ENCODE data around the gene NOL6. TPM values are rescaled to one million over a fixed set of nuclear protein-coding genes. Genes with fewer than 3 reads are reported as not detected.

The NOL6 gene
- polyA plus RNA-seq, 1 donor from 2014 or later, result 15.5 TPM

DNA sequence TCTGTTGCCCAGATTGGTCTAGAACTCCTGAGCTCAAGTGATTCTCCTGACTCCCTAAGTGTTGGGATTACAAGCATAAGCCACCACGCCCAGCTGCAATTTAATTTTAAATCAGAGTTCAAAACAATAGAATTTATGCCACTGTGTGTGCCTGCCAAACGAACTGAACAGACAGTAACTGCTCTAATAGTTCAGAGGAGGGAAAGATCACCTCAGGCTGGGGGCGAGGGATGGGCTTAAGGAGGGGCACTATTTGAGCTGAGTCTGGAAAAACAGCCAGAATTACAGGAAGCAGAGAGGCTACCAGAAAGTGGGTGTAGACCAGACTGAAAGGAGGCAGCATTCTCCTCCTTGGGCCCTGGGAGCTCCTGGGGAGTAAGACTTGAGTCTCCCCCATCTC lies 12.2 kb downstream of the NOL6 start:
- Histone ChIP-seq H3K9me2 (ENCODE audit: insufficient read depth, low read length) (no peaks in the 10 kb centered on the region), H3K27me3 (ENCODE audit: insufficient read depth, low read depth, low read length) (no peaks in the 10 kb centered on the region), H3F3A (ENCODE audit: insufficient read depth, low read length, poor library complexity, severe bottlenecking) (no peaks in the 10 kb centered on the region), H3K79me2 (replicated peaks; ENCODE audit: insufficient read depth, low read length) (no peaks in the 10 kb centered on the region), H2AFZ (ENCODE audit: low read depth, low read length) (no peak overlapping the region), H3K4me3 (ENCODE audit: low read length) (no peak overlapping the region), H3K9ac (ENCODE audit: low read length) (no peak overlapping the region), H3K9me3 (ENCODE audit: low read length) (no peaks in the 10 kb centered on the region), H4K20me1 (ENCODE audit: insufficient read depth) (no peaks in the 10 kb centered on the region), H3K27ac (ENCODE audit: low read length) (no peak overlapping the region), H3K36me3 (ENCODE audit: insufficient read depth, low read length) (peaks cover 5% of the 10 kb centered on the region), H3K4me2 (ENCODE audit: low read length) (no peak overlapping the region)
- TF ChIP-seq SMC3 (conservative IDR thresholded peaks at IDR 0.05; ENCODE audit: poor library complexity) (no peak), MXI1 (conservative IDR thresholded peaks at IDR 0.05; ENCODE audit: poor library complexity, severe bottlenecking) (no peak), POLR2AphosphoS5 (IDR thresholded peaks at IDR 0.05) (no peak), TAF1 (IDR thresholded peaks at IDR 0.05; ENCODE audit: low read depth) (no peak), EZH2 (IDR thresholded peaks at IDR 0.05; ENCODE audit: borderline replicate concordance, insufficient read depth, low read length, poor library complexity, severe bottlenecking) (no peak), RAD21 (conservative IDR thresholded peaks at IDR 0.05) (no peak), EP300 (conservative IDR thresholded peaks at IDR 0.05; ENCODE audit: poor library complexity, severe bottlenecking) (no peak)
- TF ChIP-seq, protein P1, sequence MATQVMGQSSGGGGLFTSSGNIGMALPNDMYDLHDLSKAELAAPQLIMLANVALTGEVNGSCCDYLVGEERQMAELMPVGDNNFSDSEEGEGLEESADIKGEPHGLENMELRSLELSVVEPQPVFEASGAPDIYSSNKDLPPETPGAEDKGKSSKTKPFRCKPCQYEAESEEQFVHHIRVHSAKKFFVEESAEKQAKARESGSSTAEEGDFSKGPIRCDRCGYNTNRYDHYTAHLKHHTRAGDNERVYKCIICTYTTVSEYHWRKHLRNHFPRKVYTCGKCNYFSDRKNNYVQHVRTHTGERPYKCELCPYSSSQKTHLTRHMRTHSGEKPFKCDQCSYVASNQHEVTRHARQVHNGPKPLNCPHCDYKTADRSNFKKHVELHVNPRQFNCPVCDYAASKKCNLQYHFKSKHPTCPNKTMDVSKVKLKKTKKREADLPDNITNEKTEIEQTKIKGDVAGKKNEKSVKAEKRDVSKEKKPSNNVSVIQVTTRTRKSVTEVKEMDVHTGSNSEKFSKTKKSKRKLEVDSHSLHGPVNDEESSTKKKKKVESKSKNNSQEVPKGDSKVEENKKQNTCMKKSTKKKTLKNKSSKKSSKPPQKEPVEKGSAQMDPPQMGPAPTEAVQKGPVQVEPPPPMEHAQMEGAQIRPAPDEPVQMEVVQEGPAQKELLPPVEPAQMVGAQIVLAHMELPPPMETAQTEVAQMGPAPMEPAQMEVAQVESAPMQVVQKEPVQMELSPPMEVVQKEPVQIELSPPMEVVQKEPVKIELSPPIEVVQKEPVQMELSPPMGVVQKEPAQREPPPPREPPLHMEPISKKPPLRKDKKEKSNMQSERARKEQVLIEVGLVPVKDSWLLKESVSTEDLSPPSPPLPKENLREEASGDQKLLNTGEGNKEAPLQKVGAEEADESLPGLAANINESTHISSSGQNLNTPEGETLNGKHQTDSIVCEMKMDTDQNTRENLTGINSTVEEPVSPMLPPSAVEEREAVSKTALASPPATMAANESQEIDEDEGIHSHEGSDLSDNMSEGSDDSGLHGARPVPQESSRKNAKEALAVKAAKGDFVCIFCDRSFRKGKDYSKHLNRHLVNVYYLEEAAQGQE (IDR thresholded peaks at IDR 0.05; ENCODE audit: borderline replicate concordance), result no peak
- TF ChIP-seq, protein P2, sequence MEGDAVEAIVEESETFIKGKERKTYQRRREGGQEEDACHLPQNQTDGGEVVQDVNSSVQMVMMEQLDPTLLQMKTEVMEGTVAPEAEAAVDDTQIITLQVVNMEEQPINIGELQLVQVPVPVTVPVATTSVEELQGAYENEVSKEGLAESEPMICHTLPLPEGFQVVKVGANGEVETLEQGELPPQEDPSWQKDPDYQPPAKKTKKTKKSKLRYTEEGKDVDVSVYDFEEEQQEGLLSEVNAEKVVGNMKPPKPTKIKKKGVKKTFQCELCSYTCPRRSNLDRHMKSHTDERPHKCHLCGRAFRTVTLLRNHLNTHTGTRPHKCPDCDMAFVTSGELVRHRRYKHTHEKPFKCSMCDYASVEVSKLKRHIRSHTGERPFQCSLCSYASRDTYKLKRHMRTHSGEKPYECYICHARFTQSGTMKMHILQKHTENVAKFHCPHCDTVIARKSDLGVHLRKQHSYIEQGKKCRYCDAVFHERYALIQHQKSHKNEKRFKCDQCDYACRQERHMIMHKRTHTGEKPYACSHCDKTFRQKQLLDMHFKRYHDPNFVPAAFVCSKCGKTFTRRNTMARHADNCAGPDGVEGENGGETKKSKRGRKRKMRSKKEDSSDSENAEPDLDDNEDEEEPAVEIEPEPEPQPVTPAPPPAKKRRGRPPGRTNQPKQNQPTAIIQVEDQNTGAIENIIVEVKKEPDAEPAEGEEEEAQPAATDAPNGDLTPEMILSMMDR (IDR thresholded peaks at IDR 0.05; ENCODE audit: poor library complexity, severe bottlenecking), result no peak

DNA sequence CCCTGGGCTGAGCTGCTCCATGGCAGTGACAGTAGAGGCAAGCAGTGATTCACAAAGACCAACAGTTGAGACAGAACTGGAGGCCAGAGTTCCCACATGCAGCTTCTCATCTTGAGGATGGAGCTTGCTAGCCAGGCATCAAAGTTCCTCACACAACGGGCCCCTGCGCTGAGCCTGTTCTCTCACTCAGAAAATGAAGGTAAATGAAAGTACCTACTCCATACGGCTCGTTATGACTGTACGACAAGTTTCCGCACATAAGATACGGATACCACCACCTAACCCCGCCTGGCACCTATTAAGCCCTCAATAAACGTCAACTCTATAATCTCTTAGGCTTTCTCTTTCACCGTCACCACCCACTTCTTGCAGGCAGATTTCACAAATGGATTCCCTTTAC lies 12.9 kb downstream of the NOL6 start:
- H3F3A ChIP-seq (ENCODE audit: insufficient read depth, low read length, poor library complexity, severe bottlenecking), result no peaks in the 10 kb centered on the region
- H3K27ac ChIP-seq (ENCODE audit: low read length), result no peak overlapping the region
- no peak overlapping the region for H3K9ac ChIP-seq (ENCODE audit: low read length)
- no peaks in the 10 kb centered on the region for H3K27me3 ChIP-seq (ENCODE audit: insufficient read depth, low read depth, low read length)
- TF ChIP-seq SMC3 (conservative IDR thresholded peaks at IDR 0.05; ENCODE audit: poor library complexity), result no peak
- TF ChIP-seq, protein P2 (IDR thresholded peaks at IDR 0.05; ENCODE audit: poor library complexity, severe bottlenecking), result no peak
- no peak for TF ChIP-seq EP300 (conservative IDR thresholded peaks at IDR 0.05; ENCODE audit: poor library complexity, severe bottlenecking)
- no peak for TF ChIP-seq POLR2AphosphoS5 (IDR thresholded peaks at IDR 0.05)
- no peak for TF ChIP-seq MXI1 (conservative IDR thresholded peaks at IDR 0.05; ENCODE audit: poor library complexity, severe bottlenecking)
- TF ChIP-seq RAD21 (conservative IDR thresholded peaks at IDR 0.05), result no peak
- TF ChIP-seq, protein P1 (IDR thresholded peaks at IDR 0.05; ENCODE audit: borderline replicate concordance), result no peak
- no peak for TF ChIP-seq TAF1 (IDR thresholded peaks at IDR 0.05; ENCODE audit: low read depth)
- TF ChIP-seq EZH2 (IDR thresholded peaks at IDR 0.05; ENCODE audit: borderline replicate concordance, insufficient read depth, low read length, poor library complexity, severe bottlenecking), result no peak
- H3K4me3 ChIP-seq (ENCODE audit: low read length), result no peak overlapping the region
- H4K20me1 ChIP-seq (ENCODE audit: insufficient read depth), result no peaks in the 10 kb centered on the region
- H3K9me2 ChIP-seq (ENCODE audit: insufficient read depth, low read length), result no peaks in the 10 kb centered on the region
- no peak overlapping the region for H2AFZ ChIP-seq (ENCODE audit: low read depth, low read length)
- no peaks in the 10 kb centered on the region for H3K9me3 ChIP-seq (ENCODE audit: low read length)
- no peaks in the 10 kb centered on the region for H3K79me2 ChIP-seq (replicated peaks; ENCODE audit: insufficient read depth, low read length)
- H3K36me3 ChIP-seq (ENCODE audit: insufficient read depth, low read length), result peaks cover 5% of the 10 kb centered on the region
- no peak overlapping the region for H3K4me2 ChIP-seq (ENCODE audit: low read length)
